NCI-H1417 treated with DMSO at 0.1 percent for 48 hours (cell line): Measurements from ENCODE around the gene CHGA.

Experiments used
- DNase-seq: peaks from one replicate; lab custom pipeline; 2025; lab: John Stamatoyannopoulos, UW

CHGA gene

DNA sequence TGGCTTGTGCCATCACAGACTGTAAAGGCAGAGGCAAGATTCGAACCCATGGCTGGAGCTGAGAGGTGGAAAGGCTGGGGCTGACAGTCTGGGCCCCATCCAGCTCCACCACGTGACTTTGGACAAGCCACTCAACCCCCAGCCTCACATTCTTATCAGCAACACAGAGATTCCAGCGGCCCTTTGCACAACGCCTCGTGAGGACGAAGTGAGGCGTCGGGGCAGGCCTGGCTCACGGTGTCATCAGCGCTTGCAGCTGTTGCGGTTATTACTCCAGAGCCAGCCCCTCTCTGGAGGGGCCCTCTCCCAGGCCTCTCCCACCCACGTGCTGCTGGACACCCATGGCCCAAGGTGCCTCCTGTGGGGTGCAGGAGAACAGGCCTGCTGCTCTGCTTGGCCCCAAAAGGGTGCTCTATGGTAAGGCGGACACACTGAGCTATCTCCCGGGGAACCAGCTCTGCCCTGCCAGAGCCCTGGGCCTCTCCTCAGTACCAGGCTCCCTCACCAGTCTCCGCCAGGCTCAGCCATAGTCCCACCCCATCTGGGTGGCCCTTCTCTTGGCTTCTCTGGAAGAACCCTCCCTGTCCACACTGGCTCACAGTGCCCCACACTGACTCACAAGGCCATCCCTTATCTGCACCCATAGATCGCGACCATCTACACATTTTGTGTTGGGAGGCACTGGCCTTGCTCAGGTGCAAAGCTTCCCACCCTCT is 21.1 kb downstream of the CHGA start:
- DNase-seq = no peak

DNA sequence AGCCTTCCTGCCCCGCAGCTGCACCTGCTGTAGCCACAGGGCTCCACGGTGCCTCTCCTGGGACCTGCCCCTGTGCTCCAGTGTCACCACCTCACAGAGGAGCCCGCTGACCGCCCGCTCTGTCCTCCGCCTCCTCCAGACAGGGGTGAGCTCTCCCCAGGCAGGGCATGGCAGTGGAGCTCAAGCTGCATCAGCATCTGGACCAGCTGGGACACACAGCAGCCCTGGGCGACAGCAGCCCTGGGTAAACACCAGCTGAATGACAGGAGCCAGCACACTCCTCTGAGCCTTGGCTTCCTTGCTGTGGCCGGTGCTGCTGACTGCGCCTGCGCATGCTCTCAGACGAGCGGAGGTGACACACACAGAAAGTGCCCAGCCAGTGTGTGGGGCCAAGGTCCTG is 22.0 kb downstream of the CHGA start:
- DNase-seq = peak; percentile 16

- DNase-seq = no peak
Measured at GRCh38 chr14:92945544-92945943, 22.6 kb downstream of the CHGA start.

DNA sequence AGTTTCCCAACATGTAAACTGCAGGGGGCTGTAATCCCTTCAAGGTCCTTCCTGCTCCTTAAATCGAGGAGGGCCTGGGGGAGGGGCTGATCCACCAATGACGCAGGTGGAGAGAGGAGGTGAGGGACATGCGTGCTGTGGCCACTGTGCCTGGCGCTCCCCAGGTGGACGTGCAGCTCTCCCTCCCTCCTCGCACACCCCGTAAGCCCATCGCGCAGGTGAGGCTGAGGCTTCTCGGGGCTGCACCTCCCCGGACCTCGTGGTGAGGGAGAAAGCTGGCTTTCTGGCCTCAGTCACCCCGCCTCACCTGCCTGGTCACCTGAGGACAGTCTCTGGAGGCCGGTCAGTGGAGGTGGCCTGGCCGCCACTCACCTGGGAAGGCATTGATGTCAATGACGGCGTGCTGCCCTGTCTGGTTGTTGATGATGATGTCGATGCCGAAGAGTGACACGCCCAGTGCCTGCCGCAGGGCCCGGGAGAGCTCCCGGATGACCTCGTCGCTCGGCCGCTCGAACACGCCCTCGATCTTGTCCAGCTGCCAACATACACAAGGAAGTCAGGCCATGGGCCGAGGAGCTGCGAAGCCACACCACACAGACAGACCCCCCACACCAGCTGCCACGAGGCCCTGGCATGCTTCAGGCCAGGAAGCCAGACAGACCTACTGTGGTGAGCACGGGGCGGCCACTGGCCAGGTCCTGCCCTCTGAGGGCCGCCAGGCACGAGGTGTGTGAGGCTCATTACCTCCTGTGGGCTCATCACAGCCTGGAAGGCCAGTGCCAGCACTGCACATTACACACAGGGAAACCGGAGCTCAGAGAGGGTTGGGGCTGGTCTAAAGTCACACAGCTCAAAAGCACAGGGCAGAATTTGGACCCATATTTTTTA is 23.3 kb downstream of the CHGA start:
- DNase-seq = no peak

DNA sequence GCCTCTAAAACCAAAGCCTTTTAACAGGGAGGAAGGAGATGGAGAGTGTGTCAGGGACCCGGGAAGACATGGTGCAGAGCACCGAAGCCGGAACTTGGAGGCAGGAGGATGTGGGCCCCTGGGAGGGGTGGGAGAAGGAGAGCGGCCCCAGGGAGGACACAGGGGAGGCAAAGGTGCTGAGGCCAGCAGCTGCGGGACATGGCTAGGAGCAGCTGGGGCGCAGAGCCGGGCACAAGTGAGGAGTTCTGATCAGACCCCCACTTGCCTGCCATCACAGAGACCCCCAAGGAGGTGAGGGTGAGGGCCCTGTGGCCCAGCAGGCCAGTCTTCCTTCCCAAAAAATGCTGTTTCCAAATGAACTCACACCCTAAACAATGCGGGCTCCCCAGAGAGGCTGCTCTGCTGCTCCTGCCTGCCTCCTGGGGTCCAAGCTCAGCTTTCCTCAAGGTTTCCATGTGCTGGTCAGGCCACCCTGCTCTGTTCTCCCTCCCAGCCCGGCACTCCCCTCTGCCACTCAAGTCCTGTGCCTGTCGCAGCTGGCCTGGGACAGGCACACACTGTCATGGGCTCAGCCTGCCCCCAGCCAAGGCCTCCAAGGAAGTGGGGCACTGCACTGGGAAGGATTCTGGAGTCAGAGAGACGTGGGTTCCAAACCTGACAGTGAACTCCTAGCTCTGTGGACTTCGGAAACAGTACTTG is 24.0 kb downstream of the CHGA start:
- DNase-seq = no peak

- no peak for DNase-seq
Measured at GRCh38 chr14:92948647-92949046, 25.7 kb downstream of the CHGA start.

DNA sequence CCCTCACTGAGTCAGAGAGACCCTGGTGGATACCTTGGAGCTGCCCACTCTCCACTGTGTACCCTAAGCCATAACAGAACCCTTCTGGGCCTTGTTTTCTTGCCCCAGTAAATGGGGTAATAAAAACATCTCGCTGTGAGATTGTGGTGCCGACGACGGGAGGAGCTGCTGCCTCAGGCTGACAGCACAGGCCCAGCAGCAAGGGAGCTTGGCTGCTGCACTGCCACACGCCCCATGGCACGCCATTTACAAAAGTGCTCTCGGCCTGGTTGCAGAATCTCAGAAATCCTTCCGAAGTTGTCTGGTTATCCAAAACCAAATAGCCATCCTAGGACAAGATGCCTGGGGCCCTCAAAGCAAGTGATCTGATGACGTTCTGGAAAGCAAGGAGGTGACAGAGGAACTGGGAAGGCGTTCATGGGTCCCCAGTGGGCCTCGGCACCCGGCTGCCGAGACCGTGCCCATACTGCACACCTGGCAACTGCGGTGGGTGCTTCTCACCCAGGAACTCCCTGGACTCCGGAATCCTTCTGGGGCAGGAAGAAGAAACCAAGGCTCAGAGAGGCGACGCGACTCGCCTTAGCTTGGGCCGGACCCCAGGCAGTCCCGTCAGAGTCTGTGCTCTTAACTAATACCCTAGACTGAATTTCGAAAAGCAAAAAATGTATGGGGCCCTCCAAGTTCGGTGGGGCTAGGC is 26.7 kb downstream of the CHGA start:
- no peak for DNase-seq

- DNase-seq = no peak
Measured at GRCh38 chr14:92950193-92950540, 27.2 kb downstream of the CHGA start.

DNA sequence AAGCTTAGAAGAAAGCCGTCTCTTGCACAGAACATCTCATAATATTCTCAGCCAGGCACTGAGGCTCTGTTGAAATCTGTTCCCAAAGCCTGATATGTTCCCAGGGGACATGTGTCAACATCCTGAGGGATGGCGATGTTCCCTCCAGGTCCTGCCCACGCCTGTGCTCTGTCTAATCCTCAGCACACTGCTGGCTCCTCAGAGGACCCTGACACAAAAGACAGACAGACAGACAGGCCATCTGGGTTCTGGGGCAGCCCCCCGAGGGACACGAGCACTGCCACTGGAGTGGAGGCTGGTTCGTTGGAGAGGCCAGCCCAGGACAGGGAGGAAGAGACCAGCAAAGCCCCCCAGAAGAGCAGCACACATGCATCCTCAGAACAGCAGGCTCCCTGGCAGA is 27.8 kb downstream of the CHGA start:
- no peak for DNase-seq

GRCh38 chr14:92951261-92951660 is 28.3 kb downstream of the CHGA start:
- no peak for DNase-seq

DNA sequence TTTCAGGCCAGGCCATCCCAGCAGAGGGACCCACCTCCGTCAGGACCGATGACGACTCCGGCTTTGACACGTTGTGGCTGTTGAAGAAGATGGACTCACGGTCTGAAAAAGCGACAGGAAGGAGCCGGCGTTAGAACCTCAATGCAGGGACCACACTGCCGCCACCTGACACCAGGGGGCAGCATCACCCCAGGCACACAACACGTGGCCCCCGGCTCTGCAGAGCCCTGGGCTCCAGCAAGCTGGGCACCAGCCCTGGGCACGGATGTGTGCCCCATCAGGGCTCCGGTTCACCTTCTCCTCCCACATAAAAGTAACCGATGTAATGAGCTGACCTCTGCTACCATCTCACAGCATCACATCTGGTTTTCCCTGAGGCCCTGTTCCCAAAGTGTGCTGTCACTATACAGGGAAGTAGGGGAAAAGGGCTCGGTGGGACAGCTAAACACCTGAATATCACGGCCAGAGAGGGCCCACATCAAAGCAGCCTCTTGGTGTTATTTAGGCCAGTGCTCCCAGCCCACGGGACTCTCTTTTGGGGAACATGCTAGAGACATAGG is 29.0 kb downstream of the CHGA start:
- DNase-seq = no peak

- no peak for DNase-seq
Measured at GRCh38 chr14:92952481-92953298, 29.7 kb downstream of the CHGA start.

GRCh38 chr14:92953526-92953925 is 30.6 kb downstream of the CHGA start:
- DNase-seq = no peak

- no peak for DNase-seq
Measured at GRCh38 chr14:92954933-92955332, 32.0 kb downstream of the CHGA start.

GRCh38 chr14:92955381-92955780 is 32.4 kb downstream of the CHGA start:
- no peak for DNase-seq

GRCh38 chr14:92956961-92957360 is 34.0 kb downstream of the CHGA start:
- DNase-seq = peak; percentile 25

DNA sequence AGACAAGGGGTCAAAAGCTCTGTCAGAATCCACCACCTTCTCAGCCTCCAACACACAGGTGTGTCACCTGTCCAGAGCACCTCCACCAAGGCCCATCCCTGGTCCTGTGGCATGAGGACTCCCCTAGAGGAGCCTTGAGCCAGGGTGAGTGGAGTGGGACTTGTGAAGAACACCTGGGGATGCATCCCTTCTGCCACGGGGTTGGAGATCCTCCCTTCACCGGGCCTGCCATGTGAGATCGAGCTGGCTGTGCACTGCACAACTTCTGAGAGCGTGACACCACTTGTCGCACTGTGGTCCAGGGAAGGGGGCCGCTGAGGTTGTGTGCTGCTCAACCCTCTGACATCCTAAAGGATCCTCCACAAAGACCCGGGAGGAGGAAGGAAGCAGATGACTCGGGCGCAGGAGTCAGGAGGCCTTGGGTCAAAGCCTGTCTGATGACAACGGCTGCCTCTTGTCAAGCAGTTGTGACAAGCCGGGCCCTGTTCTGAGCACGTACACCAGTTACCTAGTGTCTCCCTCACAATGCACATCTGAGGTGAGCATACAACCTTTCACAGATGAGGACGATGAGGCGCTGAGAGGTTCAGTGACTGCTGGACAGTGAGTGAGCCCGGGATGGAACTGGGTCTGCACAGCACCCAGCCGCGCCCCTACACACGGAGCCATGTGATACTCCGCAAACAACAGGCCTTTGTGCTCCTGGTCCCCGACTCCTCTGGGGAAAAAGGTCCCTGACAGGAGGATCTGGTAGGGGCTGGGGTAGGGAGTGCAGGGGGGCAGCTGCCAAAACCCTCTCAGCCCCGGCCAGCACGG is 35.6 kb downstream of the CHGA start:
- DNase-seq = no peak

DNA sequence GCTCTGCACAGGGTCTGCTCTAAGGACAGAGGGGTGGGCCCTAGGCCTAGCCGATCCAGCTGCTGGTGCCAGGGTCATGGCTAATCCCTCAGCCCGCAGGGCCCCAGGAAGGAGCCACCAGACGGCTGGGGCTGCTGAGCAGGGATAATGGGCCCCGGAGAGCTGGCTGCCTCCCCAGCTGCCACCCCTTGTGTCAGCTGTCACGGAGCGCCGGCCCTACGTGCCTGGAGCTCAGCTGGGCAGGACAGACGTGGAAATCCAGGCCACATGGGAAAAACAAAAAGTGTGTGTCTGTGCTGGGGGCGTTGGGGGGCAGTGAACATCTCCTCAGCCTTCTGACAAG is 36.2 kb downstream of the CHGA start:
- DNase-seq = no peak

DNA sequence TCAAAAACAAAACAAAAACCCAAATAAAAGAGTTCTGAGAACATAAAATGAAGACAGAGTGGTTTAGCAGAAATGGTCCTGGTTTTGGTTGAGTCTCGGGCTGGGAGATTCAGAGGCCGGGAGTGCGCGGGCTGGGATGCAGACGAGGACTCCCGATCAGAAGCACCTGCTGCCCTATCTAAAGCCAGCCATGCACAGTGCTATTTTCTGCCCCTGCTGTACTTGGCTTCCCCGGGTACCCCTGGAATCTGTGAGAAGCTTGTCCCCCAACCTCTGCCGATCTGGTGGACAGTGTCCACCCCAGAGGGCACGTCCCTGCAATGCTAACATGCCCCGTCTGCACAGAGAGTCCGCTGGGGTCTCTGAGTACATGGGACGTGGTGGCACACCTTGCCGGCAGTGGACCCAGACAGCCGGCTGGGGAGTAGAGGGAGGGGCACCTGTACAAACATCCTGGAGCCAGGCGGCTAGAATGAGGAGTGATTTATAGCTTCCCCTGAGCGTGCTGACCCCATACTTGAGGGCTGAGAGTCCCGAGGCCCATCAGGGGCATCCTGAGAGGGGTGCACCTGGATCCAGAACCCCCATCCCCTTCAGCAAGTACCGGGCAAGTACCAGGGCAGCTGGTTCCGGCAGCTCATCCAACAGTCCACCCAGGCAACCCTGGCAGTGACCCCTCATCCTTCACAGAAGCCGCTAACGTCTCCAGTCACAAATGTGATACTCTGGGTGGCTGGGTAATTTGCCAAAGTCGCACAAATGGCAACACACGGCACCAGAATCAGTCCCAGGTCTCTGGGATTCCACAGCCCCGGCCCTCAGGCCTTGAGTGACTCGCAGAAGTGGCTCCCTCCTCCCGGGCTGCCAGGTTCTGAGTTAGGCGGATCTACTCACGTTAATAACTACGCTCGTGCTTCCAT is 37.1 kb downstream of the CHGA start:
- DNase-seq = peak; percentile 54
